A549 treated with ZK216348 at 1 μM for 4 hours (cell line): ENCODE data around the gene HLA-DPA1. TPM values are rescaled to one million over a fixed set of nuclear protein-coding genes. Genes with fewer than 3 reads are reported as not detected.

Experiments
- total RNA-seq: library from RNA; stranded (reverse); fragments of 200-300 nt; extraction: Qiagen RNA extraction; gene quantifications from 5 replicates; pipeline ENCODE4 v1.2.3, GENCODE V29; 2022; ENCODE audit warnings: low read depth

HLA-DPA1 gene
- total RNA-seq: 0.05 TPM in 1 of 5 replicates, not detected in the others

GRCh38 chr6:33073431-33073871 is at the start of gene HLA-DPA1:
Gene HLA-DPA1 (minus strand): TSS chr6:33073649.

DNA sequence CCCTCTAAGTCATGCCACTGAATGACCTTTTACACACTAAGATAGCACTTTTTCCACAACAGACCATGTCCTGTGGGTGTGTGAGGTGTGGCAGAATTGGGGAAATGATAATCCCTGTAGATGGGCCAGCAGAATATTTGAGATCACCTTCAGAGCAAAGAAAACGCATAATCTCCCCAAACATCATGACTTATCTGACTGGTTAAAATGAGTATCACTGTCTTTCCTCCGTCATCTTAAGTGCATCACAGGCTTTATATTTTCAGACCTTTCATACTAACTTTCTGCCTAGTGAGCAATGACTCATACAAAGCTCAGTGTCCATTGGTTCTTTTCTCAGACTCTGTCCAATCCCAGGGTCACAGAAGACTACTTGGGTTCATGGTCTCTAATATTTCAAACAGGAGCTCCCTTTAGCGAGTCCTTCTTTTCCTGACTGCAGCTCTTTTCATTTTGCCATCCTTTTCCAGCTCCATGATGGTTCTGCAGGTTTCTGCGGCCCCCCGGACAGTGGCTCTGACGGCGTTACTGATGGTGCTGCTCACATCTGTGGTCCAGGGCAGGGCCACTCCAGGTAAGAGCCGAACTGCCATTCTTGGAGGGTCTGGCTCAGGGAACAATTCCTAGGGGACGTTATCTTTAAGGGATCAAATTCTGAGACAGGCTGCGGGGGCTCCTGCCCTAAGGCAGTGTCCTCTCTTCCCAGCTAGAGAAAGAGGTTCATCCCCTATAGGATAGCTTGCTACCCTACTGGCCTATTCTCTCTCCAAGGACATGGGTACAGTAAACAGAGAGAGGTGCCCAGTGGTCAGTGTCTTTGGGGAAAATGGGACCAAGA is 2.3 kb upstream of the HLA-DPA1 start, which contains the start of gene HLA-DPB1:
HLA-DPB1 (plus strand) TSS at position 423 of the 838 bp plus-strand sequence; CDS start at position 475, 52 bp downstream.

Other genes with a start within 250 kb of the HLA-DPA1 start
- gene TAP2, start 234.9 kb downstream of the HLA-DPA1 start, total RNA-seq: 10.9 to 20.6 TPM (median 17.8 TPM) in 5 replicates
- 18.6 to 22.5 TPM (median 20.0 TPM) in 5 replicates for gene PSMB8, start 229.6 kb downstream of the HLA-DPA1 start, total RNA-seq
- 28.3 to 38.6 TPM (median 34.4 TPM) in 5 replicates for gene TAP1, start 219.9 kb downstream of the HLA-DPA1 start, total RNA-seq
- gene PSMB9, start 219.5 kb downstream of the HLA-DPA1 start, total RNA-seq: 15.8 to 24.7 TPM (median 19.0 TPM) in 5 replicates
- 1.1 to 2.2 TPM (median 1.8 TPM) in 5 replicates for gene HLA-DMB, start 132.6 kb downstream of the HLA-DPA1 start, total RNA-seq
- 2.7 to 3.6 TPM (median 3.2 TPM) in 5 replicates for gene HLA-DMA, start 120.6 kb downstream of the HLA-DPA1 start, total RNA-seq
- 127 to 155 TPM (median 130 TPM) in 5 replicates for gene BRD2, start 105.1 kb downstream of the HLA-DPA1 start, total RNA-seq
- not detected in 5 replicates for gene HLA-DOA, start 64.1 kb downstream of the HLA-DPA1 start, total RNA-seq
- not detected in 5 replicates for gene HLA-DPB1, start 2.3 kb upstream of the HLA-DPA1 start, total RNA-seq
- gene COL11A2, start 118.8 kb upstream of the HLA-DPA1 start, total RNA-seq: 0.71 to 1.5 TPM (median 0.79 TPM) in 5 replicates
- gene RXRB, start 127.0 kb upstream of the HLA-DPA1 start, total RNA-seq: 14.6 to 23.6 TPM (median 21.7 TPM) in 5 replicates
- 99.1 to 115 TPM (median 112 TPM) in 5 replicates for gene SLC39A7, start 127.2 kb upstream of the HLA-DPA1 start, total RNA-seq
- 9.7 to 16.5 TPM (median 14.8 TPM) in 5 replicates for gene HSD17B8, start 131.0 kb upstream of the HLA-DPA1 start, total RNA-seq
- 19.0 to 27.0 TPM (median 24.7 TPM) in 5 replicates for gene RING1, start 134.9 kb upstream of the HLA-DPA1 start, total RNA-seq
- gene VPS52, start 198.2 kb upstream of the HLA-DPA1 start, total RNA-seq: 17.5 to 19.4 TPM (median 18.5 TPM) in 5 replicates
- 2,468 to 2,870 TPM (median 2,583 TPM) in 5 replicates for gene RPS18, start 198.4 kb upstream of the HLA-DPA1 start, total RNA-seq
- 0.47 to 1.1 TPM (median 0.66 TPM) in 5 replicates for gene B3GALT4, start 203.5 kb upstream of the HLA-DPA1 start, total RNA-seq
- gene WDR46, start 215.6 kb upstream of the HLA-DPA1 start, total RNA-seq: 51.7 to 59.6 TPM (median 56.5 TPM) in 5 replicates
- 95.5 to 148 TPM (median 103 TPM) in 5 replicates for gene PFDN6, start 216.0 kb upstream of the HLA-DPA1 start, total RNA-seq
- gene RGL2, start 225.3 kb upstream of the HLA-DPA1 start, total RNA-seq: 9.4 to 15.3 TPM (median 14.0 TPM) in 5 replicates
- 30.8 to 42.7 TPM (median 36.7 TPM) in 5 replicates for gene TAPBP, start 240.4 kb upstream of the HLA-DPA1 start, total RNA-seq
- 2.1 to 5.4 TPM (median 4.1 TPM) in 5 replicates for gene ZBTB22, start 244.1 kb upstream of the HLA-DPA1 start, total RNA-seq
- 38.1 to 39.7 TPM (median 38.5 TPM) in 5 replicates for gene DAXX, start 249.3 kb upstream of the HLA-DPA1 start, total RNA-seq